Measurements from ENCODE around the gene CCDC69.

The CCDC69 gene, protein sequence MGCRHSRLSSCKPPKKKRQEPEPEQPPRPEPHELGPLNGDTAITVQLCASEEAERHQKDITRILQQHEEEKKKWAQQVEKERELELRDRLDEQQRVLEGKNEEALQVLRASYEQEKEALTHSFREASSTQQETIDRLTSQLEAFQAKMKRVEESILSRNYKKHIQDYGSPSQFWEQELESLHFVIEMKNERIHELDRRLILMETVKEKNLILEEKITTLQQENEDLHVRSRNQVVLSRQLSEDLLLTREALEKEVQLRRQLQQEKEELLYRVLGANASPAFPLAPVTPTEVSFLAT

DNA sequence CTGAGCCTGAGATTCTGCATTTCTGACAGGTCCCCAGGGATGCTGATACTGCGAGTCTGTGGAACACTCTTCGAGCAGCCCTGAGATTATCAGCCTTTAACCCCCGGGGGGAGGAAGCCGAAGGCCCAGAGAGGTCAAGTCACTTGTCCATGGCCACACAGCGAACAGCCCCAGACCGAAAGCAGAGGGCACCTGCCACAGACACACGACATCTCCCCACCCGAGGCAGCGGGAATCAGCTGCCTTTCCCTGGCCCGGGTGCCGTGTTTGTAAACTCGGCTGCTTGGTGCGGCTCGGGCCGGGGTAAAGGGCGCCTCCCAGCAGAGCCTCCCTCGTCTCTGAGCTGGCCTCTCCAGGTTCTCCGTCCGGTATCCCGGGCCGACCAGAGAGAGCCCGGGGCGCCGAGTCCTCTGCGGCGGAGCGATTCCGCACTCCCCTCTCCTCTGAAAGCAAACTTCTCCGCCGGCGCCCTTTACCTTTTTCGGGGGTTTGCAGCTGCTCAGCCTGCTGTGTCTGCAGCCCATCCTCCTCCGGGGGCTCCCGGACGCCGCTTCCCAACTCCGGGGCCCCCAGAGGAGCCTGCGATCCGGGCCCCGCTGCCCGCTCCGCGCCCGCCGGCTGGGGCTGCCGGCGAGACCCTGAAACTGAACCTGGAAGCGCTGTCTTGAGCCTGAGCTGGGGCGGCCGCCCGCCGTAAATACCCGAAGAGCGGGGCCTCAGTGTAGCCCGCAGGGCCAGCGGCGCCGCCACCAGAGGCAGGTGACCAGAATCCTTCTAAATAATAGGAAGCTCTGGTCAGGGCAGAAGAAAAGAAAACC is at the start of gene CCDC69:
Gene CCDC69 (minus strand): TSS at position 646 of the 818 bp plus-strand sequence. CDS start 122 bp downstream, at position 524.
- peak; percentile 75 for DNase-seq (ENCODE audit: low read depth)
- peak; percentile 40 for TF ChIP-seq CTCF (conservative IDR thresholded peaks at IDR 0.05; ENCODE audit: low read depth, low read length)
- H3K4me3 ChIP-seq (ENCODE audit: low read depth, low read length) = peak within 1 kb of the TSS; percentile 67

DNA sequence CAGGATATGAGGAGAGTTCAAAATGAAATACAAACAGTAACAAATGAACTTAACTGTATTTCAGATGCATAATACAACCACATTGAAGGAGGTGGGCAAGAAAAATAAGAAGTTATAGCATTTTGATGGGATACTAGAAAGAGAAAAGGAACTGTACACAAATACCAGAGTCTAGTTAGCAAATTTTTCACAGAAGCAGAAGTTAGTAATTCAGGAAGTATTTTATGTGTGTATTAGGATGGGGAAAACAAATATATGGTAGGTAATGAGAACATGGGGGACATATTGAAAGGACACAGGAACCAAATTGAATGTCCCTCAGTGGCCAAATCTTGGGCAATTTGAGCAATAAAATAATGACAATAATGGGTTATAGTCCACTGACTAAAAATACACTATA is 47.4 kb upstream of the CCDC69 start:
- no peak overlapping the region for H3K4me3 ChIP-seq (ENCODE audit: low read depth, low read length)
- no peak for DNase-seq (ENCODE audit: low read depth)
- no peak for TF ChIP-seq CTCF (conservative IDR thresholded peaks at IDR 0.05; ENCODE audit: low read depth, low read length)

DNA sequence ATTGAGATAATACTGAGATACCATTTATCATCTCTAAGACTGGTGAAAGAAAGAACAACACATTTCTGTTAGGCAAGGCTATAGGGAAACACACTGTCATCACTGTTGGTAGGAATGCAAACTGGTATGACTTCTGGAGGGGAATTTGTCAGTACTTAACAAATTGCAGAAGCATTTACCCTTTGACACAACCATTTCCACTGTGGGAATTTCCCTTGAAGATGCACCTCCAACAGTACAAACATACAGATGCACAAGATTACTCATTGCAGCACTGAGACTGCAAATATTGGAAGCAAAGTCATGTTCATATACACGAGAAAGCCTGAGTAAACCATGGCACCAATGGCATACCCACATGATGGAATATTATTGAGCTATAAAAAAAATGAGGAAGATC is 46.7 kb upstream of the CCDC69 start:
- peak; percentile 96 for DNase-seq (ENCODE audit: low read depth)
- TF ChIP-seq CTCF (conservative IDR thresholded peaks at IDR 0.05; ENCODE audit: low read depth, low read length) = no peak
- H3K4me3 ChIP-seq (ENCODE audit: low read depth, low read length) = no peak overlapping the region

DNA sequence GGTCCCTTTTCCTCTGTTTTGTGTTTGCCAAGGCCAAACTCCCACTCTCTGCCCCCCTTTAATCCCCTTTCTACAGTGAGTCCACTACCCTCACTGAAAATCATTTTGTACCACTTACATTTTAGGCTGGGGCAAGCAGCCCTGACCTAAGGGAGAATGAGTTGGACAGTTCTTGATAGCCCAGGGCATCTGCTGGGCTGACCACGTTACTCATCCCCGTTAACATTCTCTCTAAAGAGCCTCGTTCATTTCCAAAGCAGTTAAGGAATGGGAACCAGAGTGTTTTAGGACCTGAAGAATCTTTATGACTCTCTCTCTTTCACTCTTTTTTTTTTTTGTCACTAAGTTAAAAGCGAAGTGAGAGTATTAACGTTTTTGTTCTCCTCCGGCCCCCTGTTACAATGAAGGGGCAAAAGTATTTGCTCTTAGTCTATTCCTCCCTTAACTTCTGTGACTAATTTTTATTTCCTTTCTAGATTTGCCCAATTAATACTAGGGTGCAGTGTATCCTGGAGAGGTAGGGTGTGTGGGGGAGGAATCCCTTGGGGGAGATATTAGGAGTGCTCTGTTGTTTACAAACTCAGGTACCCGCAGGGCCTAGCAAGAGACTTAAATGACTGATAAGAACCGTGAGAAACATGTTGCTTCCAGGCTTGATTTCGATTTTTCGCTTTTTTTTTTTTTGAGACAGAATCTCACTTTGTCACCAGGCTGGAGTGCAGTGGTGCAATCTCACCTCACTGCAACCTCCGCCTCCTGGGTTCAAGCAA is 43.8 kb upstream of the CCDC69 start:
- H3K4me3 ChIP-seq (ENCODE audit: low read depth, low read length) = no peak overlapping the region
- DNase-seq (ENCODE audit: low read depth) = no peak
- no peak for TF ChIP-seq CTCF (conservative IDR thresholded peaks at IDR 0.05; ENCODE audit: low read depth, low read length)

GRCh38 chr5:151264113-151264512 is 40.2 kb upstream of the CCDC69 start:
- DNase-seq (ENCODE audit: low read depth) = peak; percentile 28
- peak; percentile 20 for TF ChIP-seq CTCF (conservative IDR thresholded peaks at IDR 0.05; ENCODE audit: low read depth, low read length)
- no peak overlapping the region for H3K4me3 ChIP-seq (ENCODE audit: low read depth, low read length)

DNA sequence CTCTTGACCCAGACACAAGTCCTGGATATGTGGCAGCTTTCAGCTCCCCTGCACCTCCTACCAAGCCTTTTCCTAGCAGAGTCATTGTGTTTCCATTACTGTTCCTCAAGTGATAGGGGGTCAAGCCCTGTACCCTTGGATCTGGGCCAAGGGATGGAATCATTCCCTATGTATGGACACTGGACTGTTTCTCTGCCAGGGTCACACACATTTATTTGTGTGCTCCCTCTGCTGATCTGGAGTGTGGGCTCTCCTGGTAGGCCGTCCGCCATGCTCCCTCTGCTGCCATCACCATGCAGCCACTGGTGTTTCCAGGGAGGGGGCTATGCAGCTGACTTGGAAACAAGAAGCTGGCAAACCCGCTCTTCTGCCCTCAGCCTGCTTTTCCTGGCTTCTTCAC is 38.6 kb upstream of the CCDC69 start:
- TF ChIP-seq CTCF (conservative IDR thresholded peaks at IDR 0.05; ENCODE audit: low read depth, low read length) = no peak
- no peak for DNase-seq (ENCODE audit: low read depth)
- H3K4me3 ChIP-seq (ENCODE audit: low read depth, low read length) = no peak overlapping the region
